RWPE1 (cell line): ENCODE results near the gene IDE.

Source experiments
- CTCF ChIA-PET: fragments of 350-600 bp; sonication (Branson Sonifier 250); formaldehyde crosslinking; extraction: SDS; loops from one replicate; lab custom pipeline; 2021; lab: Yijun Ruan, JAX
- POLR2A ChIA-PET: fragments of 400-600 bp; formaldehyde crosslinking; extraction: SDS; loops from one replicate; lab custom pipeline; 2020; ENCODE audit warnings: antibody characterized with exemption; ENCODE audit not compliant: low non-redundant PET; lab: Yijun Ruan, JAX
- DNase-seq: peaks from one replicate; pipeline ENCODE4 v3.0.0; 2012; ENCODE audit warnings: low spot score
- H3K27ac ChIP-seq: fragments of 450-650 bp; 2 replicates; pipeline ENCODE4 v1.5.1; 2017
- TF ChIP-seq, protein P1 (sequence below): fragments of 450-650 bp; conservative IDR thresholded peaks from 2 replicates; pipeline ENCODE4 v1.5.1; 2017; ENCODE audit warnings: low read depth, mild to moderate bottlenecking

IDE gene

DNA sequence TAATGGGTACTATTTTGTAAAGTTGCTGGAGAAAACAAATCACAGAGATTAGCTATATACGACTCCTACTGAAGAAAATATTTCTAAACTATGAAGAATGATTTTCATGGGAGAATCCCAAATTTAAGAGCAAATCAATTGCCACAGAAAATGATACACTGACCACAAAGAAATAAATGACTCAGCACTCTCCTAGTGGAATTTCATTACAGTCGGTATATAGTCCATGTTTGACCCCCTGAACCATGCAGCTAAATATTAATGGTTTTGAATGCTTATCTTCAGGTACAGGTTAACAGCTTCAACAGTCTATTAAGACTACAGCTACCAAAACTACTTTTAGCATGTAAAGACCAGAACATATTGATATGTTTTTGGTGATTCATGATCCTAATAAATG, 65.0 kb downstream of the IDE start:
- ChIA-PET POLR2A (no interaction called here), CTCF (interaction anchor here (0.6 kb wide), 1 partner anchor 16 kb away, joined by 7 read pairs; no protein-coding TSS in a partner anchor)
- no peak overlapping the region for H3K27ac ChIP-seq
- TF ChIP-seq, protein P1, sequence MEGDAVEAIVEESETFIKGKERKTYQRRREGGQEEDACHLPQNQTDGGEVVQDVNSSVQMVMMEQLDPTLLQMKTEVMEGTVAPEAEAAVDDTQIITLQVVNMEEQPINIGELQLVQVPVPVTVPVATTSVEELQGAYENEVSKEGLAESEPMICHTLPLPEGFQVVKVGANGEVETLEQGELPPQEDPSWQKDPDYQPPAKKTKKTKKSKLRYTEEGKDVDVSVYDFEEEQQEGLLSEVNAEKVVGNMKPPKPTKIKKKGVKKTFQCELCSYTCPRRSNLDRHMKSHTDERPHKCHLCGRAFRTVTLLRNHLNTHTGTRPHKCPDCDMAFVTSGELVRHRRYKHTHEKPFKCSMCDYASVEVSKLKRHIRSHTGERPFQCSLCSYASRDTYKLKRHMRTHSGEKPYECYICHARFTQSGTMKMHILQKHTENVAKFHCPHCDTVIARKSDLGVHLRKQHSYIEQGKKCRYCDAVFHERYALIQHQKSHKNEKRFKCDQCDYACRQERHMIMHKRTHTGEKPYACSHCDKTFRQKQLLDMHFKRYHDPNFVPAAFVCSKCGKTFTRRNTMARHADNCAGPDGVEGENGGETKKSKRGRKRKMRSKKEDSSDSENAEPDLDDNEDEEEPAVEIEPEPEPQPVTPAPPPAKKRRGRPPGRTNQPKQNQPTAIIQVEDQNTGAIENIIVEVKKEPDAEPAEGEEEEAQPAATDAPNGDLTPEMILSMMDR: no peak
- no peak for DNase-seq

DNA sequence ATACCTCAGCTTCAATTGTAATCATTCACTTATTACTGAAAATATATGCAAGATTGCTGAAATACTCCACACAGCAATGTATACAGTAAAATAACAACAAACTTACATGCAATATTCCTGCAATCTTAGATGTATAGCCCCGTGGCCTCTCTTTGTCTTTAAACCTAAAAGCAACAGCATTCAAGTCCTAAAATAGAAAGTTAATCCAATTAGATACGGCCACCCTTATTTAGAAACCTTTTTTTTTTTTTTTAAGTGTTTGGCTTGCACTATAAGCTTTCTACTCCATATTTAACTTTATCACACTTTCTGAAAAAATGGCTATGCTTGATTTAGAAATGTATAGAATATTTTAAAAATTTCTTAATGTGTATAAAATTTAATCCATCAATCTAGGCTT, 67.6 kb downstream of the IDE start:
- no peak for DNase-seq
- H3K27ac ChIP-seq: no peak overlapping the region
- ChIA-PET POLR2A (no interaction called here), CTCF (interaction anchor here (0.5 kb wide), 1 partner anchor 417 kb away, joined by 3 read pairs; no protein-coding TSS in a partner anchor)
- TF ChIP-seq, protein P1: no peak

DNA sequence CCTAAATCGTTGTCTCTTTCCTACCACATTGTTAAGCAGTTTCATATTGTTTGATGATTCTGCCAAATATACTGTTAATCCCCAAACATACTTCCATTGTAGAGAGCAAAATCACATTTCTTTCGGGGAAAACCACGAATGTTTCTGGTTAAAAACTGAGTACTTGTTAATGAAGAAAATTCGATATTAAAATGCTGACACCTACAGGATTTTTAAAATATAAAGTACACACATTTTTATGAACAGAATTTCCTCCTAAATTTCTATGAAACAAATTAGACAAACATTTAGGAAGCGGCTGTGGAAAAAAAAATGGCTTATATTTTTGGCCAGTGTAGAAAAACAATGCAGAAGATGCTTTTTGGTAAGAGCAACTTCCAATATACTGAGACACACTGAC, 68.8 kb downstream of the IDE start:
- POLR2A ChIA-PET: no interaction called here
- no peak for DNase-seq
- TF ChIP-seq, protein P1: no peak
- CTCF ChIA-PET: interaction anchor here (0.7 kb wide), 1 partner anchor 69 kb away, joined by 4 read pairs; the partner anchor contains the start of gene IDE
- no peak overlapping the region for H3K27ac ChIP-seq

DNA sequence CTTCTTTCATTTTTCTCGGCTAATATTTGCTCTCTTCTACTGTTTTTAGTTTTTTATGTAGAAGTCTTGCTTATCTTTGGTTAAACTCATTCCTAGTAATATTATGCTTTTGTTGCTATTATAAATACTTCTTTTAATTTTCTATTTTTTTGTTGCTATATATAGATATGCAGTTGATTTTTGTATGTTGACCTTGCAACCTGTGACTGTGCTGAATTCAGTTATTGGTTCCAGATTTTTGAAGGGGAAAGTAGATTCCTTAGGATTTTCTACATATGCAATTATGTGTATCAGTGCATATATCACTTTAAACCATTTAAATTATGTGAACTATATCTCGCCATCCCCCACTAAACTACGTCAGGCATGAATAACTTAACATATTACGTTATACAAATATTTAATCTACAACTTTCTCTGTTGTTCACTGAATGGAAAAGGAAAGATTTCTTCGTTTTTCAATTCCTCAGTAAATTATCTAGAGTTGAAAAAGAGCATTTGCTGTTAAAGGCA, 71.5 kb downstream of the IDE start:
- no peak for DNase-seq
- CTCF ChIA-PET: no interaction called here
- TF ChIP-seq, protein P1: no peak
- POLR2A ChIA-PET: no interaction called here
- H3K27ac ChIP-seq: no peak overlapping the region

DNA sequence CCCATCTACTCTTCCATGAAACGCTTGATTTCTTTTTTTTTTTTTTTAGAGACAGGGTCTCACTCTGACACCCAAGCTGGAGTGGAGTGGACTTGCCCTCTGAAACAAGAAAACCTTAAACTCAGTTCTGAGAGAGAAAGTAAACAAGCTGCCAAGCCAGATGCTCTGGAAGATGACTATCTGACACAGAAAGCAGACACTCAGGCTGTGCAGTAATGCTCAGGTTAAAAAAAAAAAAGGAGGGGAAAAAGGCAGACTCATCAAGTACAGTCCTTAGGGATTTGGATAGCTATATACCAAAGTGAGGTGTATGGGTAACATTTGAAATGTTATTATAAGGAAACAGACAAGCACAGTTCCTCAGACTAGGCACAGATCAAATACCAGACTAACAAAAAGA, 80.5 kb downstream of the IDE start:
- ChIA-PET CTCF (interaction anchor here (0.6 to 1.3 kb wide), 4 partner anchors 24 to 85 kb away, joined by 3 to 6 read pairs (median 5); no protein-coding TSS in a partner anchor), POLR2A (interaction anchor here (0.5 kb wide), 1 partner anchor 114 kb away, joined by 8 read pairs; no protein-coding TSS in a partner anchor)
- TF ChIP-seq, protein P1: no peak
- H3K27ac ChIP-seq: no peak overlapping the region
- no peak for DNase-seq

DNA sequence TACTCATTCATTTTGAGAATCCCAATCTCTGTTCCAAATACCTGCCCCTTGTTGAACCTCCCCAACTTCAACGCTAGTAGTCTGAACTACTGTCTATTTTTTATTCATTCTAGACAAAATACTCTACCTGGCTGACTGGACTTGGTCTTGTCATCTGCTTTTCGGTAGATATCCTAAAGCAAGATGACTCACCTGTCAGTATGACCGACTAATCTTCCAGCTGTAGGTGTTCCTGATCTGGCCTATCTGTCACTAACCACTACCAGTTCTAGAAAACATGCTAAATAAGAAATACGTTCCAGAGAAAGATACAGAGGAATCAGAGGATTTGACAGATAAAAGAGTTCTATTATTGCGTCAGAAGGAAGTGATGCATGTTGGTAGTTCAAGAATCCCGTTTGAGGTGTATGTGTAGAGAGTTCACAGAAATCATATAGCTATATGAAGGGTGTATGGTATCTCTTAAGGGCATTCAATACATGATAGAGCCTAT, 81.1 kb downstream of the IDE start:
- TF ChIP-seq, protein P1: no peak
- DNase-seq: peak; percentile 67
- H3K27ac ChIP-seq: no peak overlapping the region
- ChIA-PET POLR2A (interaction anchor here (0.5 kb wide), 1 partner anchor 115 kb away, joined by 8 read pairs; no protein-coding TSS in a partner anchor), CTCF (interaction anchor here (1.0 to 1.3 kb wide), 3 partner anchors 25 to 85 kb away, joined by 3 to 6 read pairs (median 5); no protein-coding TSS in a partner anchor)
